ENCODE results near the gene KANSL1.

Gene KANSL1

DNA sequence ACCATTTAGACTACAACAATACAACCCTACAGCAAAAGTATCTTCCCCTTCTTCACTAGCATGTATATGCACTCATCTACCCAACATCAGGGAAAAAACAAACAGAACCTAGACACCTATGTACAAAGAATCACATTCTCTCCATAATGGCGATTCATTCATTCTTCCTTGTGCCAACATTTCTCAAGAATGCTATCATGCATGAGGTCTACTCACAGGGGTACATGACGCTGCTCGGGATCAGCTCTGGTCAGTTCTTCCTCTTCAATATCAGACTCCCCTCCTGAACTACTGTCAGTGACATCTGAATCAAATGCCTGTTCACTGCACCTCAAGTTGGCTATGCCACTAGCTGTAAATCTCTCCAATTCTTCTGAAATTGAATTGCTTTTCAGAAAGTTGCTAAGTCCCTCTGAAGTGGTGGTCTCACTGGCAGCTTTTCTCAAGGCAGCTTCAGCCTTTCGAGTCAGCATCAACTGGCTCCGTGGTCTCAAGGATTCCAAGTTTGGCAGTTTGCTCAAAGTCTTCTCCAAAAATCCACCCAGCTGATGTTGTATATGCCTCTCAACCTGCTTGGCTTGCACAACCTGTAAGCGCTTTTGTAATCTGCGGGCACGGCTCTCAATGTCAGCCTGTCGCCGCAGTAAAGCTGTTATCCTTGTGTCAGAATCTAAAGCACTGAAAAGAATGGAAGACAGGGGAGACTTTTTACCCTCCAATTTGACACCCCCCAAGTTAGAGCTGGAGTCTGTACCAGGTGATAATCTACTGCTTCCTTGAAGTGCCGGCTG lies 22.4 kb downstream of the KANSL1 start:
- Histone ChIP-seq H3K4me3 (no peak overlapping the region), H3K27ac (no peak overlapping the region)

DNA sequence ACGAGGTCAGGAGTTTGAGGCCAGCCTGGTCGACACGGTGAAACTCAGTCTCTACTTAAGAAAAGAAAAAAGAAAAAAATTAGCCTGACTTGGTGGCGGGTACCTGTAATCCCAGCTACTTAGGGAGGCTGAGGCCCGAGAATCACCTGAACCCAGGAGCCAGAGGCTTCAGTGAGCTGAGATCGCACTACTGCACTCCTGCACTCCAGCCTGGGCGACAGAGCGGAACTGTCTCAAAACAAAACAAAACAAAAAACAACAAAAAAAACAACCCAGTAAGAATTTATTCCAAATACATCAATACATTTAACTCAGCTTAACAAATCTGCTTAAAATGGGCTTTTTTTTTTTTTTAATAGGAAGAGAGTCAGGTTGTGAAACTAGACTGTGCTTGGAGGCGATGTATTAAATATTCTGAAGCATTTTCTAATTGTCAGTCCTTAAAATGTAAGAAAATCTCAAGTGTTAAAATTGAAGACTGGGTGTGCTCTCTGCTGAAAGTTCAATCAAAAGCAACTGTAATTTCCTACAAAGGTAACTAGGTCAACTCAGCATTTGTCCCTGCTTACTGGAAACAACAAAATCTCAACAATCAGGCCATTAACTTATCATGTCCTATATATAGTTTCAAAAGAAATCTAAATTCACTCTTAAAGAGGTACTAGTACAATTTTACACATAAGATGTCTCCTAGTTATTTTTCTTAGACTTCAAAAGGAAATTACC lies 23.2 kb downstream of the KANSL1 start:
- Histone ChIP-seq H3K4me3 (no peak overlapping the region), H3K27ac (no peak overlapping the region)

DNA sequence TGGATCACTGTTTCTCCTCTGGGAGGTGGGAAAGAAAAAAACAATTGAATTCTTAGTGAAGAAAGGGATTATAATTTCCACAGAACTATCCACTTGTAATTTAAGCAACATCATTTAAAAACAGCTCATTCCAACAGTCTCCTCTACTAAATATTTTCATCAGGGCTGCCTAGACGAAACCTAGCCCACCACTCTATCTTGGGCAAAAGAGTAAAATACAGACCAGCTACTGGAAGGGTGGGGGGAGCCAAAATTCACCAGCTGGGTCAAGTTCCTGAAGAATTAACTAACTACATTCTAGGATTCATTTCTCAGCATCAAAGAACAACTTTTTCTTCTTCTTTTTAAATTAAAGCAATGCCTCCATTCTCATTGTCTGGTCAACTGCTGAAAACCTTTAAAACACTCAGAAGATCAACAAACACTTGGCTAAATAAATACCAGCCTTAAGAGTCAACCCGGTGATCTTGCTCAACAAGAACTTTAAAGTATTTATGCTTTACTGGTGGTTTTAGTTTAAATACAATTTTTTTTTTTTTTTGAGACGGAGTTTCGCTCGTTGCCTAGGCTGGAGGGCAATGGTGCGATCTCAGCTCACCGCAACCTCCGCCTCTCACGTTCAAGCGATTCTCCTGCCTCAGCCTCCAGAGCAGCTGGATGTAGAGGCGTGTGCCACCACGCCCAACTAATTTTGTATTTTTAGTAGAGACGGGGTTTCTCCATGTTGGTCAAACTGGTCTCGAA lies 25.2 kb downstream of the KANSL1 start:
- H3K4me3 ChIP-seq, result no peak overlapping the region
- H3K27ac ChIP-seq, result no peak overlapping the region

DNA sequence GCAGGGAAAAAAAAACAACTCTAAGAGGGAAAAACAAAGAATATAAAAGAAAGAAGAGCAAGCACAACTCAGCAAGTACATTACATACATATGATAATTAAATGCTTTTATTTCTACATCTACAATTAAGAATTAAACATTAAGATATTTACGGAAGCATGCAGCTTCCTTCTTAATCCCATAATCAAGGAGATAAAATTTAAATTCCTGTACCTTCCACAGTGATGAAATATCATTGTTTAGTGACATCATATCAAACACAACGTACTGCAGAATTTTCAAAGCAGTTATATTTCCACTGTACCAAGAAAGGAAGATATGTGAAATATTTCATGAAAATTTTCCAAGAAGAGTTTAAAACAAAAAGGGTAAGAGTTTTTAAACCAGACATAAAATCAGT lies 26.0 kb downstream of the KANSL1 start:
- no peak overlapping the region for H3K27ac ChIP-seq

DNA sequence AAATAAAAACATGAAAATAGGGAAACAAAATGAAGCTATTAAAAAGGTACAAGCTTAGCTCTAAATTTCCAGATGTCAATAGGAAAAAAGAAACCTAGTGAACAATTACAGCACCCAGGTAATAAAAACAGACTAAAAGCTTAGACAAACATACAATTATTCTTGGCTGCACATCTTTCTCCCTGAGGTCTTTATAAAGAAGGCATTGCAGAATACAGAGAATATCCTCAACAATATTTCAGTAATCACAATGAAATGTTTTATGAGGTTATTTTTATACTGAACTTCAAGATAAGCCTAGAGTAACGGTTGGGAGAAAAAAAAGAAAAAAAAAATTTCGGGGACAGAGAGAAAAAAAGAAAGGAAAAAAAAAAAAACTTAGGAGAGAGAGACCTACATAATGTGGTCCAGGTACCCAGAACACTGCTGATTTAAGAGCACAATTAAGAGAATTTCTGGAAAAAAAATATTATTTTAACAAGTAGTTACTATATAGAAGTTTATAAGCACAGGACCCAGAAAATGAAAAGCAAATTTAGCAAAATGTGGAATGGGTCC lies 26.5 kb downstream of the KANSL1 start:
- no peak overlapping the region for H3K4me3 ChIP-seq
- no peak overlapping the region for H3K27ac ChIP-seq

More for the DNA sequence above, 26.0 kb downstream of the KANSL1 start:
- H3K4me3 ChIP-seq, result no peak overlapping the region

DNA sequence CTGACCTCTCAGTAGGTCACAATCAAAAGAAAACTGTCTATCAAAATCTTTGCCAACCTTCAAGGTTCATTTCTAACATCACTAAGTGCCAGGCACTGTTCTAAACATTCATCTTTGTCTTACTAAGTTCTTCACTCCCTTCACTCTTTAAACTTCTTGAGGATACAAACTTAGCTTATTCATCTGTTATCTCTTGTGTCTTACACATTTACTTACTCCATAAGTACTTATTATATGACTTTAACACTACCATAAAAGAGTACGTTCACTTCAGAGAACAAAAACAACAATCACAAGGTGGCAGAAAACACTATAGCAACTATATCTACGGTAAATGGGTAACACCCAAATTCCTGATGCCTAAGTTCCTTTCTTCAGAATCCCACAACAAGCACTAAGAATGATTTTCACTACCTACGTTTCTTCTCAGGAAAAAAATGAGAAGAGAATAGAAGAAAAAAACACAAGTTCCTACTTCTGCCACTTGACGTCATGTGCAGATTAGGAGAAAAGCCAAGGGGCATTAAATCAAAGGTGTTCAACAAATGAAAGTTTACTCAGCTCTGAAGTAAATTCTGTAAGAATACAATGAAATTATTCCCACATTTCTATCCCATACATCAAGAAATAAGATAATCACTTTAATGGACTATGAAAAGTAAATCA lies 29.2 kb downstream of the KANSL1 start:
- Histone ChIP-seq H3K4me3 (no peak overlapping the region), H3K27ac (peak overlapping the region in 3 of 21 experiments; percentile 2 to 35 (median 11))

DNA sequence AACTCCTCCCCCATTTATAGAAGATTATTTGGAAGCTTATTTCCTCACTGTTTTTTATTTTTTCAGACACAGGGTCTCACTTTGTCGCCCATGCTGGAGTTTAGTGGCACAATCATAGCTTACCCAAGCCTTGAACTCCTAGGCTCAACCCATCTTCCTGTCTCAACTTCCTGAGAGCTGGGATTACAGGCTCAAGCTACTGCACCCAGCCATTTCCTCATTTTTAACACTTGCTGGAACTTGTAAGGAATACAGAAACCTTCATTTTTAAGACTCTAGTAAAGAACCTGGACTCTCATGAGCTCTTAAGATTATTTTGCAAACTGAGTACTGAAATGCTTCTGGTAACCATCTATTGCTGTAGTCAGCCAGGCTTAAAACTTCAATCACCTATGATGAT lies 29.9 kb downstream of the KANSL1 start:
- no peak overlapping the region for H3K4me3 ChIP-seq
- peak overlapping the region in 4 of 21 experiments; percentile 1 to 35 (median 2) for H3K27ac ChIP-seq

DNA sequence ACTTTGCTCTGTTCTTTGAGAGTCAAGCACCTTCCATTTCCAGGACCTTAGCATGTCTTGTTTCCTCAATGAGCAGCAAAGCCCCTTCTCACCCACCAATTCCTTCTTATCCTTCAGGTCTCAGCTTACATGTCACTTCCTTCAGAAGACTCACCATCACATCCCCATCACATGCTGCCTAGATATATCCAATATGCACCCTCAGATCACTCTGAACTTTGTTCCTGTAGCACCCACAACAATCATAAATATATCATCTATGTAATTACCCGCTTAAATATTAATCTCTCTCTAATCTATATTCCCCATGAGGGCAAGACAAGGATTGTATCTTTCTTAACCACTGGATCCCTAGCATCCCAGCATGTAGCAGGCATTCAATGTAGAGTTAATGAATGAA lies 30.4 kb downstream of the KANSL1 start:
- no peak overlapping the region for H3K4me3 ChIP-seq
- H3K27ac ChIP-seq, result peak overlapping the region in 1 of 21 experiments; percentile 3

DNA sequence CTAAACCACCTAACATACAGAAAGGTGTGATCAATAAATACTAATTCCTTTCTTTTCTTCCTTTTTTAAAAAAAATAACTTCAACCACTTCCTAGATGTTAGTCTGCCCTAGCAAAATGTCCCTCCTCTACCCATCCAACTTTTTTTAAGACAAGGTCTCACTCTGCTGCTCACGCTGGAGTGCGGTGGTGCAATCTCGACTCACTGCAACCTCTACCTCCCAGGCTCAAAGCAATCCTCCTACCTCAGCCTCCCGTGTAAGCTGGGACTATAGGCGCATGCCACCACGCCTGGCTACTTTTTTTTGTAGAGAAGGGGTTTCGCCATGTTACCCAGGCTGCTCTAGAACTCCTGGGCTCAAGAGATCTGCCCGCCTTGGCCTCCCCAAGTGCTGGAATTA lies 33.1 kb downstream of the KANSL1 start:
- peak overlapping the region in 1 of 21 experiments; percentile 6 for H3K27ac ChIP-seq

DNA sequence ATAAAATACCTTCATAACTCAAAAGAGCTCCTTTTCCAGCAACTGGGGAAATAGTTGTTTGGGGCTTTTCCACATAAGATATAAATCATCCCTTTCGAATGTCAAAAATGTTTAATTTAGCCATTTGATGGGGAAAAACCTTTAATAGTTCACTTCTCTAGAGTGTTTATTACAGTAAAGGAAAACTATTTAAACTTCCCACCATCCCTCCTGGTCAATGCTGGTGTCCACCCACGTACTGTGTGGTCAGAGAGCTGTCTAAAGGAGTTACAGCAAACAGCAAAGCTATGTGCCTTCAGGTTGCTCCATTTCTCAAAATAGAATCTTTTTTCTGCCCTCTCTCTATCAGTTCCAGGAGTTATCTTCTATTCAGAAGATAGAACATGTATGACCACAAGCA lies 33.5 kb downstream of the KANSL1 start:
- peak overlapping the region in 2 of 21 experiments; percentile 6 to 66 for H3K27ac ChIP-seq

More for the DNA sequence above, 33.1 kb downstream of the KANSL1 start:
- no peak overlapping the region for H3K4me3 ChIP-seq

DNA sequence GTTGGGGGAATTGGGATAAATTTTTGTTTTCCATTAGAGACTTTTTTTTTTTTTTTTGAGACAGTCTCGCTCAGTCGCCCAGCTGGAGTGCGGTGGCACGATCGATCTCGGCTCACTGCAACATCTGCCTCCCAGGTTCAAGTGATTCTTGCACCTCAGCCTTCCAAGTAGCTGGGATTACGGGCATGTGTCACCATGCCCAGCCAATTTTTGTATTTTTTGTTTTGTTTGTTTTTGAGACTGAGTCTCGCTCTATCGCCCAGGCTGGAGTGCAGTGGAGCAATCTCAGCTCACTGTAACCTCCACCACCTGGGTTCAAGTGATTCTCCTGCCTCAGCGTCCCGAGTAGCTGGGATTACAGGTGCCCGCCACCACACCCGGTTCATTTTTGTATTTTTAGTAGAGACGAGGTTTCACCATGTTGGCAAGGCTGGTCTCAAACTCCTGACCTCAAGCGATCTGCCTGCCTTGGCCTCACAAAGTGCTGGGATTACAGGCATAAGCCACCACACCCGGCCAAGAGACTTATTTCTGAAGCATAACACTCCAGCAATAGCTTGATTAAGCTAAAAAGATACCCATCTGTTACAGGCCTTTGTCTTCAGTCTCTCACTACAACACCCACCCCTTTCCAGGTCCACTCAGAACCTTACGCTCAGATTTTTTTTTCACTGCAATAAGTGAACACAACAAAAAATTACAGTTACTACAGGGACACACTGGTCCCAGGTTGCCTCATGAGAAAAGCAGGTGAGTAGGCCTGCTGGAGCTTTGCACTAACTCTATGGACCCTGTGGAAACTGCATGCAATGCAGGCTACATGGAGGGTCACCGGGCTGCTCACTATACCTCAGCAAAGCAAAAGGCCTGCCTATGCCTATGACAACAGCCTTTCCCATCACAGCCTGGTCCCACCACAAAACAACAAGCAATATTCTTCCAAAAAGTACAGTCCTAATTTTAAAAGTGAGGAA lies 34.6 kb downstream of the KANSL1 start:
- peak overlapping the region in 7 of 21 experiments; percentile 7 to 66 (median 28) for H3K27ac ChIP-seq
- no peak overlapping the region for H3K4me3 ChIP-seq

More for the DNA sequence above, 33.5 kb downstream of the KANSL1 start:
- no peak overlapping the region for H3K4me3 ChIP-seq

DNA sequence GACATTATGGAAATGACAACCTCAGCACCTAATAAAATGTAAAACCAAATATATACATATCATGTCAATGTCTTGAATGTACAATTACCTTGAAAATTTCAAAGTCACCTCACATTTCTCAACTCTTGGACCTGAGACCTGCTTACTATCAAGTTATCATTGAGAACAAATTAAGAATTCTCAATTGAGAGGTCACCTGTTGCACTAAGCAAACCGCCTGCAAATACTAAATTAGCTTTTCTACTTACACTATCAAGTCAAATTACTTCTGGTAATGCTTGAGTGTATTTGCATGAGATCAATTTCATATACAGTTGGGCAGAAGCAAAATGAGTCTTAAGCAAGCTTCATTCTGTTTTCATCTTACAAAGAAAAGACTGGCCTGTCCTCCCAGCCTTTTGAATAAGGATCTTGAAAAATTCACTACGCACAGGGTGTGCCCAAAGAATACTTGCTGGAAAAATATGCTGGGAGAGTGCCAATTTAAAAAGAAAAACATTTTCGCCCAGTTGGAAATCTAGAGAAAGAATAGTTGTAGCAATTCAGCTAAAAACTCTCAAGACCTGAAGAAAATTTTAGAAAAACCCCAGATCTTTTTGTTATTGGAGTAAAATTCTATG lies 35.7 kb downstream of the KANSL1 start:
- H3K27ac ChIP-seq, result peak overlapping the region in 6 of 21 experiments; percentile 7 to 59 (median 34)
- H3K4me3 ChIP-seq, result no peak overlapping the region

DNA sequence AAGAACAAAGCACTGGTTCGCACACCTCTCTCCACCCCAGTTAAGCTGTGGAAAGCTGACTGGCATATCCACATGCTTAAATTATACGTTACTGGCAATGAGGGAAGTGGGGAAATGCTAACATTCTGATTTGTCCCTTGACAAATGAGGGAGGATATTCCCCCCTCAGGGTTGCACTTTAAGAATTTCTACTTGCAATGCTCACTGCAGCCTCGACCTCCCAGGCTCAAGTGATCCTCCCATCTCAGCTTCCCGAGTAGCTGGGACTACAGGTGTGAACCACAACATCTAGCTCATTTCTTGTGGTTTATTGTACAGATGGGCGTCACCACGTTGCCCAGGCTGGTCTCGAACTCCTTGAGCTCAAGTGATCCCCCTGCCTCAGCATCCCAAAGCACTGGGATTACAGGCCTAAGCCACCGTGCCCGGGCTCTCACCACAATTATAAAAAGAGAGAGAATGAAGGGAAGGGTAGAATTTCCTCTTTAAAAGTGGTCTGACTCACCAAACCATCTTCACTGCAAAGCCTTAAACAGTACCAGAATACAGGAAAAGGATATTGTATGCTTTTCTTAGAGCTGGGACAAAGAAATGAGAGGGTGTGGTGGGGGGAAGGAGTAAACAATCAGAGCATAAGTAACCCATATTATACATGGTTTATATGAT lies 38.9 kb downstream of the KANSL1 start:
- Histone ChIP-seq H3K4me3 (no peak overlapping the region), H3K27ac (peak overlapping the region in 7 of 21 experiments; percentile 4 to 50 (median 10))

DNA sequence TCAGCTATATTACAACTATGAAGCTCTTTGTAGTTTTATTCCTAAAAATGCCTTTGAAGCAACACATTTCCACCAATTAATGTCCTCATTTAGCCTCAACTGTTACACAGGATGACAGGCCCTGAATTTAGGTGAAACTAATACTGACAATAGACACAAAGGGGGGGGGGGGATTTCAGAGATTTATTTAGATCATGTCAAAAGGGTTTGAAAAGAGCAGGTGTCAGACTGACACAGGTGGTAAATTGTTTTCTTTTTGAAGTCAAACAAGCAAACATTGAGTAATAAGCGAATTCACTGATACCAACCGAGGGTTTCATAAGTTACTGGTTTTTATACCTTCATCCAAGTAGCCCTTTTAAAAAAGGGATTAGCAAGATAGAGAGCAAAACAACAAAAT lies 40.8 kb downstream of the KANSL1 start:
- peak overlapping the region in 3 of 21 experiments; percentile 21 to 54 (median 24) for H3K27ac ChIP-seq
- H3K4me3 ChIP-seq, result no peak overlapping the region

DNA sequence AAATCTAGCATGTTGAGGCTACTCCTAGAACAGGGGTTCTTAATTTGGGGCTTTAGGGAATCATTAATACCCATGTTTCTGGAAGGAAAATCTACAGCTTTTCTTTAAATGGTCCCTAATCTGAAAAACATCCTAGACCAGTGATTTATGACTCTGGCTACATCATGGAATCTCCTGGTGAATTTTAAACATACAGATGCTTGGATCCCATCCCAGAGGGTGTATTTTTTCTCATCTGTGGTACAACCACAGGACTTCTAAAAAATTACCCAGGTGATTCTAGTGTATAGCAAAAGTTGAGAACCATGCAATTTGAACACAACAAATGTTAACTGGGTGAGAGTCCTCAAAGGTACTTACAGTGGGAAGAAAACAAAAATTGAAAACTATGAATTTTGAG lies 41.5 kb downstream of the KANSL1 start:
- H3K4me3 ChIP-seq, result no peak overlapping the region
- peak overlapping the region in 1 of 21 experiments; percentile 24 for H3K27ac ChIP-seq

DNA sequence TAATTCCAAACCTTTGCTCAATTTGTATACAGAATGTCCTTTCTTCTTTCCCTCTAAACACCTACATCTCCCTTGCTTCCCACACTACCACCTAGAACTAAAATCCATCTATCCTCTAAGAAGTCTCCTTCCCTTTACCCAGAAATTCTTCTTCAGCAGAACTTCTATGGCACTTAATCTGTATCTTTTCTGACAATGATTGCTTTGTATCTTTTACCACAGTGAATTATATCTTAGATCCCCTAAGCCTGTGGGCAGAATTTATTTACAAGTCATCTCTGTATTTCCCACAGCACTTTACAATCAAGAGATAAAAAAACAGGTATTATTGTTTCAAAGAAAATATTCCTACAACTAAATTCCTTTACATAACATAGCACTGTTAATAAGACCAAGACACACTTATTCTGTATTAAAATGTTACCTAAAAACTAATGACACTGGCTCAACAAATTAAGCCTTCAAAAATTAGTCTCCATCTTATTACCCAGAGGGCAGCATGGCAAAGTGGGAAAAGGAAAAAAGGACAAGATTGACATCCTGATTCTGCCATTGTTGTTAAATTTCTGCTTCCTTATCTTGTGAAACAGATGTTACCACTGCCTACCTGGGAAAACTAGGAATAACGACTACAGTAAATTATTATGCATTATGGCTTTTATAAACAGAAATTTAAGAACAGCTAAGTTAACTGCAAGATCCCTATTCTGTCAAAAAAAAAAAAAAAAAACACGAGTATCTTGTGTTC lies 42.8 kb downstream of the KANSL1 start:
- Histone ChIP-seq H3K27ac (peak overlapping the region in 1 of 21 experiments; percentile 2), H3K4me3 (no peak overlapping the region)

DNA sequence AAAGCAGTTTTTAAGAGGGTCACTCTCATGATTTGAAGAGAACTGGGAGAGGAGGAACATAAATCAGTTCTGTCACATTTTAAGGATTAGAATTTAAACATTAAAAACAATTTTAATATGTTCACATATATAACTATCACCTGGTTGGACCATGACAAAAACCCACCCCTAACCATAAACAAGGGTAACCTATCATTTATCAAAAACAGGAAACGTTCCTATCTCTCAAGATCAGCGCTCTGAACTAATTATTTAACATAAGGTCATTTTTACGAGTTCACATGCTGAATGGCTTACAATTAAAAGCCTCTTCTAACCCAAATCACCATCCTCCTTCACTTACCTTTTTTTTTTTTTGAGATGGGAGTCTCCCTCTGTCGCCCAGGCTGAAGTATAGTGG lies 45.0 kb downstream of the KANSL1 start:
- no peak overlapping the region for H3K4me3 ChIP-seq
- no peak overlapping the region for H3K27ac ChIP-seq

Data from skin epidermis (tissue), 12 donors.